Skeletal muscle satellite cell (primary cell): ENCODE data around the gene RIN1.

Experiments used
- H3K27me3 ChIP-seq: 2 replicates; pipeline ENCODE4 v1.7.0; 2013; ENCODE audit warnings: low read length; ENCODE audit not compliant: control insufficient read depth, insufficient read depth
- H3K36me3 ChIP-seq: 2 replicates; pipeline ENCODE4 v1.7.0; 2013; ENCODE audit warnings: mild to moderate bottlenecking, control low read depth, low read length; ENCODE audit not compliant: insufficient read depth
- H3K4me1 ChIP-seq: 2 replicates; pipeline ENCODE4 v1.7.0; 2013; ENCODE audit warnings: low read length; ENCODE audit not compliant: control insufficient read depth, insufficient read depth
- H3K4me2 ChIP-seq: 2 replicates; pipeline ENCODE4 v1.7.0; 2013; ENCODE audit warnings: mild to moderate bottlenecking, low read length
- H3K4me3 ChIP-seq: 2 replicates; pipeline ENCODE4 v1.7.0; 2013; ENCODE audit warnings: low read length
- H3K9ac ChIP-seq: 2 replicates; pipeline ENCODE4 v1.7.0; 2013; ENCODE audit warnings: mild to moderate bottlenecking, low read depth, low read length, moderate library complexity
- H3K9me3 ChIP-seq: replicated peaks from 2 replicates; pipeline ENCODE4 v1.7.0; 2013; ENCODE audit warnings: mild to moderate bottlenecking, control low read depth, low read length

The RIN1 gene

GRCh38 chr11:66347425-66348276 lies 11.4 kb upstream of the RIN1 start, which contains the start of gene B4GAT1:
Gene B4GAT1 (minus strand): TSS chr11:66347629. CDS start chr11:66347545, 84 bp downstream.
- Histone ChIP-seq H3K9ac (peak within 1 kb of the TSS; percentile 81), H3K4me1 (peaks cover 28% of the 10 kb centered on the region), H3K36me3 (peaks cover 7% of the 10 kb centered on the region), H3K9me3 (no peaks in the 10 kb centered on the region), H3K4me3 (peak within 1 kb of the TSS; percentile 94), H3K27me3 (no peaks in the 10 kb centered on the region), H3K4me2 (peak within 1 kb of the TSS; percentile 97)

- Histone ChIP-seq H3K4me2 (peak overlapping the region; percentile 97), H3K4me1 (peaks cover 28% of the 10 kb centered on the region), H3K9ac (peak overlapping the region; percentile 81), H3K27me3 (no peaks in the 10 kb centered on the region), H3K9me3 (no peaks in the 10 kb centered on the region), H3K4me3 (peak overlapping the region; percentile 94), H3K36me3 (peaks cover 13% of the 10 kb centered on the region)
Measured at GRCh38 chr11:66346476-66347424, 10.5 kb upstream of the RIN1 start.

GRCh38 chr11:66345316-66345649 lies 9.0 kb upstream of the RIN1 start:
- Histone ChIP-seq H3K27me3 (no peaks in the 10 kb centered on the region), H3K4me1 (peaks cover 28% of the 10 kb centered on the region), H3K9ac (peak overlapping the region; percentile 95), H3K9me3 (no peaks in the 10 kb centered on the region), H3K36me3 (peaks cover 28% of the 10 kb centered on the region), H3K4me2 (peak overlapping the region; percentile 97), H3K4me3 (peak overlapping the region; percentile 92)

GRCh38 chr11:66344550-66345315 lies 8.5 kb upstream of the RIN1 start, which contains the start of gene BRMS1:
Gene BRMS1 (minus strand): TSS chr11:66345104. CDS start chr11:66342234, 2,870 bp downstream.
- Histone ChIP-seq H3K9ac (peak within 1 kb of the TSS; percentile 95), H3K27me3 (no peaks in the 10 kb centered on the region), H3K36me3 (peaks cover 34% of the 10 kb centered on the region), H3K4me3 (peak within 1 kb of the TSS; percentile 92), H3K9me3 (no peaks in the 10 kb centered on the region), H3K4me2 (peak within 1 kb of the TSS; percentile 97), H3K4me1 (peaks cover 28% of the 10 kb centered on the region)

GRCh38 chr11:66343176-66343575 lies 6.9 kb upstream of the RIN1 start:
- Histone ChIP-seq H3K4me1 (peaks cover 26% of the 10 kb centered on the region), H3K4me3 (no peak overlapping the region), H3K36me3 (peaks cover 48% of the 10 kb centered on the region), H3K9me3 (no peaks in the 10 kb centered on the region), H3K27me3 (no peaks in the 10 kb centered on the region), H3K9ac (no peak overlapping the region), H3K4me2 (no peak overlapping the region)

GRCh38 chr11:66341502-66342126 lies 5.4 kb upstream of the RIN1 start:
- Histone ChIP-seq H3K9me3 (no peaks in the 10 kb centered on the region), H3K4me1 (peaks cover 36% of the 10 kb centered on the region), H3K27me3 (no peaks in the 10 kb centered on the region), H3K4me2 (no peak overlapping the region), H3K9ac (no peak overlapping the region), H3K36me3 (peaks cover 48% of the 10 kb centered on the region), H3K4me3 (no peak overlapping the region)

- Histone ChIP-seq H3K4me1 (peaks cover 35% of the 10 kb centered on the region), H3K9ac (no peak overlapping the region), H3K9me3 (no peaks in the 10 kb centered on the region), H3K36me3 (peaks cover 48% of the 10 kb centered on the region), H3K27me3 (no peaks in the 10 kb centered on the region), H3K4me2 (no peak overlapping the region), H3K4me3 (no peak overlapping the region)
Measured at GRCh38 chr11:66340596-66341501, 4.6 kb upstream of the RIN1 start.

- Histone ChIP-seq H3K4me3 (no peak overlapping the region), H3K9ac (no peak overlapping the region)
Measured at GRCh38 chr11:66339686-66340483, 3.7 kb upstream of the RIN1 start.

GRCh38 chr11:66339162-66339675 lies 3.0 kb upstream of the RIN1 start:
- H3K36me3 ChIP-seq = peaks cover 48% of the 10 kb centered on the region
- H3K9ac ChIP-seq = no peak overlapping the region
- H3K4me3 ChIP-seq = no peak overlapping the region
- peaks cover 38% of the 10 kb centered on the region for H3K4me1 ChIP-seq
- no peaks in the 10 kb centered on the region for H3K27me3 ChIP-seq
- H3K9me3 ChIP-seq = no peaks in the 10 kb centered on the region
- H3K4me2 ChIP-seq = no peak overlapping the region

More at GRCh38 chr11:66339686-66340483, 3.7 kb upstream of the RIN1 start:
- no peaks in the 10 kb centered on the region for H3K27me3 ChIP-seq
- H3K4me2 ChIP-seq = no peak overlapping the region
- H3K36me3 ChIP-seq = peaks cover 48% of the 10 kb centered on the region
- H3K4me1 ChIP-seq = peaks cover 34% of the 10 kb centered on the region
- H3K9me3 ChIP-seq = no peaks in the 10 kb centered on the region
